IPS DF 4.7 (cell line): ENCODE results near the gene FAM83G.
"Not testable (repeated sequence)": the region's sequence is repeated elsewhere in the genome, so short reads cannot be mapped to it uniquely, and the experiment has no call there.

Experiments
- DNase-seq: peaks from one replicate; pipeline ENCODE4 v3.0.0-alpha.2; 2013; ENCODE audit warnings: low spot score; ENCODE audit errors: extremely low read depth

Gene FAM83G

GRCh38 chr17:19022747-19023146 lies 18.2 kb upstream of the FAM83G start:
- DNase-seq = no peak

- DNase-seq = no peak
These were observed 17.6 kb upstream of the FAM83G start for GRCh38 chr17:19022128-19022527.

- no peak for DNase-seq
These were observed 17.1 kb upstream of the FAM83G start for GRCh38 chr17:19021622-19022083.

GRCh38 chr17:19021011-19021621 lies 16.6 kb upstream of the FAM83G start:
- DNase-seq = not testable (repeated sequence)

GRCh38 chr17:19020016-19020415 lies 15.5 kb upstream of the FAM83G start:
- no peak for DNase-seq

- DNase-seq = no peak
These were observed 14.7 kb upstream of the FAM83G start for GRCh38 chr17:19019041-19019941.

- no peak for DNase-seq
These were observed 14.0 kb upstream of the FAM83G start for GRCh38 chr17:19018600-19018950.

GRCh38 chr17:19017804-19018599 lies 13.4 kb upstream of the FAM83G start:
- no peak for DNase-seq

GRCh38 chr17:19017401-19017800 lies 12.8 kb upstream of the FAM83G start:
- no peak for DNase-seq

- no peak for DNase-seq
These were observed 12.3 kb upstream of the FAM83G start for GRCh38 chr17:19016881-19017280.

GRCh38 chr17:19016297-19016696 lies 11.7 kb upstream of the FAM83G start:
- no peak for DNase-seq

- DNase-seq = no peak
These were observed 10.9 kb upstream of the FAM83G start for GRCh38 chr17:19015428-19015827.

- no peak for DNase-seq
These were observed 10.2 kb upstream of the FAM83G start for GRCh38 chr17:19014628-19015215.

- no peak for DNase-seq
These were observed 9.5 kb upstream of the FAM83G start for GRCh38 chr17:19013806-19014627.

- no peak for DNase-seq
These were observed 8.7 kb upstream of the FAM83G start for GRCh38 chr17:19013226-19013625.

GRCh38 chr17:19012171-19013080 lies 7.9 kb upstream of the FAM83G start:
- DNase-seq = no peak

- no peak for DNase-seq
These were observed 7.0 kb upstream of the FAM83G start for GRCh38 chr17:19011581-19011980.

GRCh38 chr17:19010729-19011505 lies 6.4 kb upstream of the FAM83G start:
- no peak for DNase-seq

- DNase-seq = no peak
These were observed 5.4 kb upstream of the FAM83G start for GRCh38 chr17:19009970-19010369.
